ENCODE data around the gene OTUD4.

Gene OTUD4

DNA sequence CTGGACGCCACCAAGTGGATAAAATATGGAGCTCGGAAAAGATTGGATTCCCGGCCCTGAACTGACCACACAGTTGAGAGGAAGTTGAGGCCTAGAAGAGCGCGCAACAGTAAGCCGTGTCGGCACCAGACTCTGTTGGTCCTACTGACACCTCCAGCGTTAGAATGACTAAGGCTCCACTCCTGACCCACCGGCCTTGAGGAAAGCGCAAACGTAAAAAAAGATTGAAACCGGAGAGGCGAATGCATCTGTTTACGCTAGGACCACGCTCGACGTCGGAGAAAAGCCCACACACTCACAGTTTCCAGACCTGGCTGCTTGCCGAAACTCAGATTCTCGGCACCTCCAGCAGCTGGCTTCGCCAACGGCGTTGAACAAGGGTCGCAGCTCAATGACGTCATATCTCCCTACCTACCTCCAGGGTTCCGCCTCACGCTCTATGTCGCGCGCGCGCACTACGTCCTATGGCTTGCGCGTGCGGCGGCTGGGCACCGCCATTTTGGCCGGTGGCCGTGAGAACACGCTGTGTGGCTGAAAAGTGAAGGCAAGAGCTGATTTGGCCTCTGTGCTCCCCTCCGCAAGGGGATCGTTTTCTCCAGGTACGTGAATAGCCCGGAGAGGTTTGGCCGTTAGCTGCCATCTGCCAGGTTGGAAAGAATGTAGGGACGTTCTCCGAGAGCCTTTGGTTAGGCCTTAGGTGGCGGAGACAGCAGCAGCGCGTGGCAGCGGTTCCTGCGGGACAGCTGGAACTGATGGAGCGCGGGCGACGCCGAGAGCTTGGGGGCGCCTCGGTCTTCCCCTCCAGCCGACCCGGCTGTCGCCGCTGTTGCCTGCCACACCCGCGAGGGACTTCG is 82.3 kb downstream of the OTUD4 start, which contains the start of the genes ABCE1 and ANAPC10:
ABCE1 (plus strand) TSS at position 491 of the 854 bp plus-strand sequence. CDS start 6,102 bp downstream, outside the sequence.
ANAPC10 (minus strand) TSS at position 376 of the 854 bp plus-strand sequence. CDS start 2,097 bp downstream, outside the sequence.
- no peaks in the 10 kb centered on the region for H3K4me1 ChIP-seq (ENCODE audit: control insufficient read depth, insufficient read depth, low read length)
- peak within 1 kb of the TSS; percentile 69 for H3K27ac ChIP-seq (ENCODE audit: extremely low read depth, low read depth, low read length)
- H3K9me3 ChIP-seq (ENCODE audit: control insufficient read depth, insufficient read depth, low read depth, low read length), result no peaks in the 10 kb centered on the region
- peaks cover 0 to 28% of the 10 kb centered on the region in 2 experiments; a peak in 1 of 3 replicates for H3K36me3 ChIP-seq (ENCODE audit: control insufficient read depth in 2 of 2, insufficient read depth in 1 of 2, low read length in 2 of 2)
- H3K4me3 ChIP-seq (ENCODE audit: low read depth, low read length), result peak within 1 kb of the TSS; percentile 78
- POLR2A ChIA-PET, result interaction anchor here (0.6 to 1.2 kb wide), 5 partner anchors 12 to 91 kb away, joined by 3 to 6 read pairs (median 4); no protein-coding TSS in a partner anchor
- CTCF ChIA-PET, result no interaction called here
- TF ChIP-seq ZNF221 (tag by site-specific recombination; IDR thresholded peaks at IDR 0.05; ENCODE audit: borderline replicate concordance) (no peak), ZNF391 (tag by site-specific recombination; IDR thresholded peaks at IDR 0.05; ENCODE audit: borderline replicate concordance, low read depth) (no peak), ZFP69B (tag by site-specific recombination; IDR thresholded peaks at IDR 0.05) (no peak), ZNF121 (tag by site-specific recombination; IDR thresholded peaks at IDR 0.05) (no peak), ZBTB1 (tag by site-specific recombination; IDR thresholded peaks at IDR 0.05) (no peak), ZNF2 (tag by site-specific recombination; IDR thresholded peaks at IDR 0.05) (peak; percentile 38), ZSCAN23 (tag by site-specific recombination; IDR thresholded peaks at IDR 0.05) (0 out of 2 replicates have a peak, but pooled peaks have one; percentile 30), SETDB1 (IDR thresholded peaks at IDR 0.05; ENCODE audit: insufficient read length, low read length) (no peak), ZNF23 (tag by site-specific recombination; IDR thresholded peaks at IDR 0.05; ENCODE audit: borderline replicate concordance) (no peak), ZNF501 (tag by site-specific recombination; IDR thresholded peaks at IDR 0.05) (peak; percentile 79; the same call in 1 of the 2 replicates), SP2 (tag by site-specific recombination; IDR thresholded peaks at IDR 0.05) (peak; percentile 55), TRIM28 (IDR thresholded peaks at IDR 0.05; ENCODE audit: borderline replicate concordance, low read length) (peak; percentile 87; the same call in 1 of the 2 replicates), ZNF530 (tag by site-specific recombination; IDR thresholded peaks at IDR 0.05; ENCODE audit: low read depth) (no peak), ZNF140 (tag by site-specific recombination; IDR thresholded peaks at IDR 0.05) (no peak), ZNF629 (tag by site-specific recombination; IDR thresholded peaks at IDR 0.05) (peak; percentile 94), KLF9 (tag by site-specific recombination; IDR thresholded peaks at IDR 0.05; ENCODE audit: low read depth) (peak; percentile 31; the same call in 1 of the 2 replicates), ZNF843 (tag by site-specific recombination; IDR thresholded peaks at IDR 0.05) (0 out of 2 replicates have a peak, but pooled peaks have one; percentile 30), ZNF548 (tag by site-specific recombination; IDR thresholded peaks at IDR 0.05) (no peak), ZNF155 (tag by site-specific recombination; IDR thresholded peaks at IDR 0.05) (no peak)
- TF ChIP-seq, protein P1, sequence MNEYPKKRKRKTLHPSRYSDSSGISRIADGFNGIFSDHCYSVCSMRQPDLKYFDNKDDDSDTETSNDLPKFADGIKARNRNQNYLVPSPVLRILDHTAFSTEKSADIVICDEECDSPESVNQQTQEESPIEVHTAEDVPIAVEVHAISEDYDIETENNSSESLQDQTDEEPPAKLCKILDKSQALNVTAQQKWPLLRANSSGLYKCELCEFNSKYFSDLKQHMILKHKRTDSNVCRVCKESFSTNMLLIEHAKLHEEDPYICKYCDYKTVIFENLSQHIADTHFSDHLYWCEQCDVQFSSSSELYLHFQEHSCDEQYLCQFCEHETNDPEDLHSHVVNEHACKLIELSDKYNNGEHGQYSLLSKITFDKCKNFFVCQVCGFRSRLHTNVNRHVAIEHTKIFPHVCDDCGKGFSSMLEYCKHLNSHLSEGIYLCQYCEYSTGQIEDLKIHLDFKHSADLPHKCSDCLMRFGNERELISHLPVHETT (tag by site-specific recombination; IDR thresholded peaks at IDR 0.05), result peak; percentile 66; the same call in 1 of the 2 replicates
- TF ChIP-seq, protein P2, sequence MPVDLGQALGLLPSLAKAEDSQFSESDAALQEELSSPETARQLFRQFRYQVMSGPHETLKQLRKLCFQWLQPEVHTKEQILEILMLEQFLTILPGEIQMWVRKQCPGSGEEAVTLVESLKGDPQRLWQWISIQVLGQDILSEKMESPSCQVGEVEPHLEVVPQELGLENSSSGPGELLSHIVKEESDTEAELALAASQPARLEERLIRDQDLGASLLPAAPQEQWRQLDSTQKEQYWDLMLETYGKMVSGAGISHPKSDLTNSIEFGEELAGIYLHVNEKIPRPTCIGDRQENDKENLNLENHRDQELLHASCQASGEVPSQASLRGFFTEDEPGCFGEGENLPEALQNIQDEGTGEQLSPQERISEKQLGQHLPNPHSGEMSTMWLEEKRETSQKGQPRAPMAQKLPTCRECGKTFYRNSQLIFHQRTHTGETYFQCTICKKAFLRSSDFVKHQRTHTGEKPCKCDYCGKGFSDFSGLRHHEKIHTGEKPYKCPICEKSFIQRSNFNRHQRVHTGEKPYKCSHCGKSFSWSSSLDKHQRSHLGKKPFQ (tag by site-specific recombination; IDR thresholded peaks at IDR 0.05), result no peak
- TF ChIP-seq, protein P3, sequence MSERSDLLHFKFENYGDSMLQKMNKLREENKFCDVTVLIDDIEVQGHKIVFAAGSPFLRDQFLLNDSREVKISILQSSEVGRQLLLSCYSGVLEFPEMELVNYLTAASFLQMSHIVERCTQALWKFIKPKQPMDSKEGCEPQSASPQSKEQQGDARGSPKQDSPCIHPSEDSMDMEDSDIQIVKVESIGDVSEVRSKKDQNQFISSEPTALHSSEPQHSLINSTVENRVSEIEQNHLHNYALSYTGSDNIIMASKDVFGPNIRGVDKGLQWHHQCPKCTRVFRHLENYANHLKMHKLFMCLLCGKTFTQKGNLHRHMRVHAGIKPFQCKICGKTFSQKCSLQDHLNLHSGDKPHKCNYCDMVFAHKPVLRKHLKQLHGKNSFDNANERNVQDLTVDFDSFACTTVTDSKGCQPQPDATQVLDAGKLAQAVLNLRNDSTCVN (tag by site-specific recombination; optimal IDR thresholded peaks at IDR 0.05), result peak; percentile 88
- TF ChIP-seq, protein P4, sequence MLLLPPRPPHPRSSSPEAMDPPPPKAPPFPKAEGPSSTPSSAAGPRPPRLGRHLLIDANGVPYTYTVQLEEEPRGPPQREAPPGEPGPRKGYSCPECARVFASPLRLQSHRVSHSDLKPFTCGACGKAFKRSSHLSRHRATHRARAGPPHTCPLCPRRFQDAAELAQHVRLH (tag by site-specific recombination; IDR thresholded peaks at IDR 0.05), result peak; percentile 83
- TF ChIP-seq, protein P5, sequence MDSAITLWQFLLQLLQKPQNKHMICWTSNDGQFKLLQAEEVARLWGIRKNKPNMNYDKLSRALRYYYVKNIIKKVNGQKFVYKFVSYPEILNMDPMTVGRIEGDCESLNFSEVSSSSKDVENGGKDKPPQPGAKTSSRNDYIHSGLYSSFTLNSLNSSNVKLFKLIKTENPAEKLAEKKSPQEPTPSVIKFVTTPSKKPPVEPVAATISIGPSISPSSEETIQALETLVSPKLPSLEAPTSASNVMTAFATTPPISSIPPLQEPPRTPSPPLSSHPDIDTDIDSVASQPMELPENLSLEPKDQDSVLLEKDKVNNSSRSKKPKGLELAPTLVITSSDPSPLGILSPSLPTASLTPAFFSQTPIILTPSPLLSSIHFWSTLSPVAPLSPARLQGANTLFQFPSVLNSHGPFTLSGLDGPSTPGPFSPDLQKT (IDR thresholded peaks at IDR 0.05; ENCODE audit: borderline replicate concordance, low read depth, low read length), result no peak
- TF ChIP-seq, protein P6, sequence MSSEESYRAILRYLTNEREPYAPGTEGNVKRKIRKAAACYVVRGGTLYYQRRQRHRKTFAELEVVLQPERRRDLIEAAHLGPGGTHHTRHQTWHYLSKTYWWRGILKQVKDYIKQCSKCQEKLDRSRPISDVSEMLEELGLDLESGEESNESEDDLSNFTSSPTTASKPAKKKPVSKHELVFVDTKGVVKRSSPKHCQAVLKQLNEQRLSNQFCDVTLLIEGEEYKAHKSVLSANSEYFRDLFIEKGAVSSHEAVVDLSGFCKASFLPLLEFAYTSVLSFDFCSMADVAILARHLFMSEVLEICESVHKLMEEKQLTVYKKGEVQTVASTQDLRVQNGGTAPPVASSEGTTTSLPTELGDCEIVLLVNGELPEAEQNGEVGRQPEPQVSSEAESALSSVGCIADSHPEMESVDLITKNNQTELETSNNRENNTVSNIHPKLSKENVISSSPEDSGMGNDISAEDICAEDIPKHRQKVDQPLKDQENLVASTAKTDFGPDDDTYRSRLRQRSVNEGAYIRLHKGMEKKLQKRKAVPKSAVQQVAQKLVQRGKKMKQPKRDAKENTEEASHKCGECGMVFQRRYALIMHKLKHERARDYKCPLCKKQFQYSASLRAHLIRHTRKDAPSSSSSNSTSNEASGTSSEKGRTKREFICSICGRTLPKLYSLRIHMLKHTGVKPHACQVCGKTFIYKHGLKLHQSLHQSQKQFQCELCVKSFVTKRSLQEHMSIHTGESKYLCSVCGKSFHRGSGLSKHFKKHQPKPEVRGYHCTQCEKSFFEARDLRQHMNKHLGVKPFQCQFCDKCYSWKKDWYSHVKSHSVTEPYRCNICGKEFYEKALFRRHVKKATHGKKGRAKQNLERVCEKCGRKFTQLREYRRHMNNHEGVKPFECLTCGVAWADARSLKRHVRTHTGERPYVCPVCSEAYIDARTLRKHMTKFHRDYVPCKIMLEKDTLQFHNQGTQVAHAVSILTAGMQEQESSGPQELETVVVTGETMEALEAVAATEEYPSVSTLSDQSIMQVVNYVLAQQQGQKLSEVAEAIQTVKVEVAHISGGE (tag by site-specific recombination; conservative IDR thresholded peaks at IDR 0.05; ENCODE audit: low read depth), result peak; percentile 27
- TF ChIP-seq, protein P7, sequence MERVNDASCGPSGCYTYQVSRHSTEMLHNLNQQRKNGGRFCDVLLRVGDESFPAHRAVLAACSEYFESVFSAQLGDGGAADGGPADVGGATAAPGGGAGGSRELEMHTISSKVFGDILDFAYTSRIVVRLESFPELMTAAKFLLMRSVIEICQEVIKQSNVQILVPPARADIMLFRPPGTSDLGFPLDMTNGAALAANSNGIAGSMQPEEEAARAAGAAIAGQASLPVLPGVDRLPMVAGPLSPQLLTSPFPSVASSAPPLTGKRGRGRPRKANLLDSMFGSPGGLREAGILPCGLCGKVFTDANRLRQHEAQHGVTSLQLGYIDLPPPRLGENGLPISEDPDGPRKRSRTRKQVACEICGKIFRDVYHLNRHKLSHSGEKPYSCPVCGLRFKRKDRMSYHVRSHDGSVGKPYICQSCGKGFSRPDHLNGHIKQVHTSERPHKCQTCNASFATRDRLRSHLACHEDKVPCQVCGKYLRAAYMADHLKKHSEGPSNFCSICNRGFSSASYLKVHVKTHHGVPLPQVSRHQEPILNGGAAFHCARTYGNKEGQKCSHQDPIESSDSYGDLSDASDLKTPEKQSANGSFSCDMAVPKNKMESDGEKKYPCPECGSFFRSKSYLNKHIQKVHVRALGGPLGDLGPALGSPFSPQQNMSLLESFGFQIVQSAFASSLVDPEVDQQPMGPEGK (tag by site-specific recombination; IDR thresholded peaks at IDR 0.05), result no peak
